ENCODE measurements around the gene PSMD11. TPM values are rescaled to one million over a fixed set of nuclear protein-coding genes. Genes with fewer than 3 reads are reported as not detected.
A peak's percentile ranks its signal among the peaks of the same experiment; 100 is the strongest.
"Not testable (repeated sequence)": the region's sequence is repeated elsewhere in the genome, so short reads cannot be mapped to it uniquely, and the experiment has no call there.

Gene PSMD11
- 109 and 117 TPM in 2 replicates for total RNA-seq (ENCODE audit: low replicate concordance)
- long read RNA-seq, full-length matches to known transcripts, result 669 of 706 reads
- long read RNA-seq, partial matches to known transcripts, result 9 of 706 reads
- long read RNA-seq, other reads (novel, unspliced or antisense), result 28 of 706 reads

- DNase-seq (ENCODE audit: extremely low spot score, unreplicated experiment), result peak; percentile 99
- H3K4me1 Mint-ChIP-seq (ENCODE audit: unreplicated experiment), result peaks cover 18% of the 10 kb centered on the region
- H3K36me3 Mint-ChIP-seq, result peaks cover 11% of the 10 kb centered on the region
- TF ChIP-seq CTCF (conservative IDR thresholded peaks at IDR 0.05), result peak; percentile 99
- H3K4me3 Mint-ChIP-seq, result peak within 1 kb of the TSS; percentile 92
- no peaks in the 10 kb centered on the region for H3K9me3 Mint-ChIP-seq
- peak within 1 kb of the TSS; percentile 85 for H3K27ac Mint-ChIP-seq
- H3K27me3 Mint-ChIP-seq, result peaks cover 23% of the 10 kb centered on the region
Observed at GRCh38 chr17:32444301-32445073, at the start of gene PSMD11. Gene PSMD11 (plus strand): TSS chr17:32444510. CDS start chr17:32444524, 14 bp downstream.

- Mint-ChIP-seq H3K4me1 (ENCODE audit: unreplicated experiment) (no peaks in the 10 kb centered on the region), H3K36me3 (peaks cover 4% of the 10 kb centered on the region), H3K4me3 (no peak overlapping the region), H3K27me3 (no peaks in the 10 kb centered on the region), H3K9me3 (no peaks in the 10 kb centered on the region), H3K27ac (no peak overlapping the region)
- TF ChIP-seq CTCF (conservative IDR thresholded peaks at IDR 0.05), result no peak
- DNase-seq (ENCODE audit: extremely low spot score, unreplicated experiment), result no peak
Observed at GRCh38 chr17:32396343-32396742, 48.0 kb upstream of the PSMD11 start.

GRCh38 chr17:32398946-32399345 lies 45.4 kb upstream of the PSMD11 start:
- no peak for DNase-seq (ENCODE audit: extremely low spot score, unreplicated experiment)
- no peaks in the 10 kb centered on the region for H3K4me1 Mint-ChIP-seq (ENCODE audit: unreplicated experiment)
- no peaks in the 10 kb centered on the region for H3K9me3 Mint-ChIP-seq
- no peak overlapping the region for H3K27ac Mint-ChIP-seq
- no peaks in the 10 kb centered on the region for H3K27me3 Mint-ChIP-seq
- no peak overlapping the region for H3K4me3 Mint-ChIP-seq
- no peak for TF ChIP-seq CTCF (conservative IDR thresholded peaks at IDR 0.05)
- H3K36me3 Mint-ChIP-seq, result no peaks in the 10 kb centered on the region

GRCh38 chr17:32410085-32410484 lies 34.2 kb upstream of the PSMD11 start:
- H3K9me3 Mint-ChIP-seq; H3K4me3 Mint-ChIP-seq; H3K27ac Mint-ChIP-seq; DNase-seq (ENCODE audit: extremely low spot score, unreplicated experiment); H3K27me3 Mint-ChIP-seq; H3K4me1 Mint-ChIP-seq (ENCODE audit: unreplicated experiment); H3K36me3 Mint-ChIP-seq: not testable (repeated sequence)

GRCh38 chr17:32426894-32427293 lies 17.4 kb upstream of the PSMD11 start:
- no peak for TF ChIP-seq CTCF (conservative IDR thresholded peaks at IDR 0.05)
- no peaks in the 10 kb centered on the region for H3K27me3 Mint-ChIP-seq
- no peak overlapping the region for H3K4me3 Mint-ChIP-seq
- H3K4me1 Mint-ChIP-seq (ENCODE audit: unreplicated experiment), result no peaks in the 10 kb centered on the region
- no peak for DNase-seq (ENCODE audit: extremely low spot score, unreplicated experiment)
- no peaks in the 10 kb centered on the region for H3K36me3 Mint-ChIP-seq
- peaks cover 10% of the 10 kb centered on the region for H3K9me3 Mint-ChIP-seq
- no peak overlapping the region for H3K27ac Mint-ChIP-seq

GRCh38 chr17:32429598-32429997 lies 14.7 kb upstream of the PSMD11 start:
- no peaks in the 10 kb centered on the region for H3K27me3 Mint-ChIP-seq
- TF ChIP-seq CTCF (conservative IDR thresholded peaks at IDR 0.05), result no peak
- peaks cover 10% of the 10 kb centered on the region for H3K9me3 Mint-ChIP-seq
- no peaks in the 10 kb centered on the region for H3K4me1 Mint-ChIP-seq (ENCODE audit: unreplicated experiment)
- H3K36me3 Mint-ChIP-seq, result no peaks in the 10 kb centered on the region
- no peak overlapping the region for H3K27ac Mint-ChIP-seq
- H3K4me3 Mint-ChIP-seq, result no peak overlapping the region
- DNase-seq (ENCODE audit: extremely low spot score, unreplicated experiment), result no peak
